ENCODE data around the gene AKAP13. TPM values are rescaled to one million over a fixed set of nuclear protein-coding genes. Genes with fewer than 3 reads are reported as not detected.

The AKAP13 gene
- total and polyA plus RNA-seq, 2 of the 13 experiments (the other 11 are each of a cell fraction or from before 2014, with no cell fraction given) = 6.7 to 27.1 TPM

DNA sequence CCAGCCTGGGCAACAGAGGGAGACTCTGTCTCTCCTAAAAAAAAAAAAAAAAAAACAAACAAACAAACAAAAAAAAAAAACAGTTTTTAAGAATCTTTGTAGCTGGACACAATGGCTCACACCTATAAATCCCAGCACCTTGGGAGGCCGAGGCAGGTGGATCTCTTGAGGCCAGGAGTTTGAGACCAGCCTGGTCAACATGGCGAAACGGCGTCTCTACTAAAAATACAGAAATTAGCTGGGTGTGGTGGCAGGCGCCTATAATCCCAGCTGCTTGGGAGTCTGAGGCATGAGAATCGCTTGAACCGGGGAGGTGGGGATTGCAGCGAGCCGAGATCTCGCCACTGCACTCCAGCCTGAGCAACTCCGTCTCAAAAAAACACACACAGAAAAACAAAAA lies 361.3 kb downstream of the AKAP13 start (continued):
- TF ChIP-seq, protein P1, sequence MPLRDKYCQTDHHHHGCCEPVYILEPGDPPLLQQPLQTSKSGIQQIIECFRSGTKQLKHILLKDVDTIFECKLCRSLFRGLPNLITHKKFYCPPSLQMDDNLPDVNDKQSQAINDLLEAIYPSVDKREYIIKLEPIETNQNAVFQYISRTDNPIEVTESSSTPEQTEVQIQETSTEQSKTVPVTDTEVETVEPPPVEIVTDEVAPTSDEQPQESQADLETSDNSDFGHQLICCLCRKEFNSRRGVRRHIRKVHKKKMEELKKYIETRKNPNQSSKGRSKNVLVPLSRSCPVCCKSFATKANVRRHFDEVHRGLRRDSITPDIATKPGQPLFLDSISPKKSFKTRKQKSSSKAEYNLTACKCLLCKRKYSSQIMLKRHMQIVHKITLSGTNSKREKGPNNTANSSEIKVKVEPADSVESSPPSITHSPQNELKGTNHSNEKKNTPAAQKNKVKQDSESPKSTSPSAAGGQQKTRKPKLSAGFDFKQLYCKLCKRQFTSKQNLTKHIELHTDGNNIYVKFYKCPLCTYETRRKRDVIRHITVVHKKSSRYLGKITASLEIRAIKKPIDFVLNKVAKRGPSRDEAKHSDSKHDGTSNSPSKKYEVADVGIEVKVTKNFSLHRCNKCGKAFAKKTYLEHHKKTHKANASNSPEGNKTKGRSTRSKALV (CRISPR knock-in tag; IDR thresholded peaks at IDR 0.05) = no peak

- BruUV-seq (replicated peaks) = no TSS peak
- in situ Hi-C loops (cut with HindIII; ENCODE audit: extremely low pct_ligation_motif_present, low pct_unique_long_range_greater_than_20kb) (no loop called here), intact Hi-C loops (cut with micrococcal nuclease; ENCODE audit: unreplicated experiment) (no loop called here)
- H3K36me3 ChIP-seq (replicated peaks in 1 of 2; ENCODE audit: control insufficient read depth in 1 of 2, insufficient read depth in 2 of 2, low read length in 2 of 2) = peaks cover 15 to 52% of the 10 kb centered on the region in 2 experiments
- no peaks in the 10 kb centered on the region for H3K27me3 ChIP-seq (ENCODE audit: control insufficient read depth in 1 of 2, insufficient read depth in 2 of 2, low read length in 2 of 2)
- H2AFZ ChIP-seq (ENCODE audit: low read length) = no peak overlapping the region
- H3K27ac ChIP-seq (ENCODE audit: extremely low read length, insufficient read depth, low read length) = no peak overlapping the region
- no peak overlapping the region for H3K4me3 ChIP-seq (replicated peaks in 1 of 3; ENCODE audit: insufficient read depth in 1 of 3, low read depth in 2 of 3, low read length in 3 of 3)
- POLR2A ChIA-PET = no interaction called here
- H4K20me1 ChIP-seq (ENCODE audit: insufficient read depth, low read length) = no peaks in the 10 kb centered on the region; the same call in 1 of the 2 replicates
- H3K4me2 ChIP-seq (ENCODE audit: low read depth, low read length) = no peak overlapping the region
- H3K9me3 ChIP-seq (ENCODE audit: low read length) = no peaks in the 10 kb centered on the region
- 94% methylated on average over 5 of the region's 8 CpGs for WGBS (ENCODE audit: low lambda C conversion rate)
- FAIRE-seq (no peak), ATAC-seq (no peak), DNase-seq (ENCODE audit: low spot score) (no peak)
- no peak overlapping the region for H3K9ac ChIP-seq (ENCODE audit: insufficient read depth, low read depth, low read length)
- H3K4me1 ChIP-seq (ENCODE audit: insufficient read depth, low read length) = no peaks in the 10 kb centered on the region
- CTCF ChIA-PET (ENCODE audit: low intra/inter-chr PET ratio, low total read pairs) = no interaction called here
- H3K79me2 ChIP-seq (ENCODE audit: insufficient read depth, low read length) = no peaks in the 10 kb centered on the region
- TF ChIP-seq RBAK (CRISPR knock-in tag; IDR thresholded peaks at IDR 0.05) (no peak), ZBTB20 (CRISPR knock-in tag; IDR thresholded peaks at IDR 0.05; ENCODE audit: borderline replicate concordance, low read depth) (no peak), ZNF713 (CRISPR knock-in tag; IDR thresholded peaks at IDR 0.05) (no peak), ZSCAN29 (CRISPR knock-in tag; conservative IDR thresholded peaks at IDR 0.05) (no peak), ZFP1 (CRISPR knock-in tag; IDR thresholded peaks at IDR 0.05) (no peak), HMG20A (CRISPR knock-in tag; IDR thresholded peaks at IDR 0.05; ENCODE audit: borderline replicate concordance) (no peak), RERE (CRISPR knock-in tag; IDR thresholded peaks at IDR 0.05; ENCODE audit: low read depth) (no peak), ZNF343 (CRISPR knock-in tag; IDR thresholded peaks at IDR 0.05) (no peak)
- TF ChIP-seq, protein P2, sequence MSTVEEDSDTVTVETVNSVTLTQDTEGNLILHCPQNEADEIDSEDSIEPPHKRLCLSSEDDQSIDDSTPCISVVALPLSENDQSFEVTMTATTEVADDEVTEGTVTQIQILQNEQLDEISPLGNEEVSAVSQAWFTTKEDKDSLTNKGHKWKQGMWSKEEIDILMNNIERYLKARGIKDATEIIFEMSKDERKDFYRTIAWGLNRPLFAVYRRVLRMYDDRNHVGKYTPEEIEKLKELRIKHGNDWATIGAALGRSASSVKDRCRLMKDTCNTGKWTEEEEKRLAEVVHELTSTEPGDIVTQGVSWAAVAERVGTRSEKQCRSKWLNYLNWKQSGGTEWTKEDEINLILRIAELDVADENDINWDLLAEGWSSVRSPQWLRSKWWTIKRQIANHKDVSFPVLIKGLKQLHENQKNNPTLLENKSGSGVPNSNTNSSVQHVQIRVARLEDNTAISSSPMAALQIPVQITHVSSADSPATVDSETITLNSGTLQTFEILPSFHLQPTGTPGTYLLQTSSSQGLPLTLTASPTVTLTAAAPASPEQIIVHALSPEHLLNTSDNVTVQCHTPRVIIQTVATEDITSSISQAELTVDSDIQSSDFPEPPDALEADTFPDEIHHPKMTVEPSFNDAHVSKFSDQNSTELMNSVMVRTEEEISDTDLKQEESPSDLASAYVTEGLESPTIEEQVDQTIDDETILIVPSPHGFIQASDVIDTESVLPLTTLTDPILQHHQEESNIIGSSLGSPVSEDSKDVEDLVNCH (CRISPR knock-in tag; IDR thresholded peaks at IDR 0.05) = no peak
- TF ChIP-seq, protein P3, sequence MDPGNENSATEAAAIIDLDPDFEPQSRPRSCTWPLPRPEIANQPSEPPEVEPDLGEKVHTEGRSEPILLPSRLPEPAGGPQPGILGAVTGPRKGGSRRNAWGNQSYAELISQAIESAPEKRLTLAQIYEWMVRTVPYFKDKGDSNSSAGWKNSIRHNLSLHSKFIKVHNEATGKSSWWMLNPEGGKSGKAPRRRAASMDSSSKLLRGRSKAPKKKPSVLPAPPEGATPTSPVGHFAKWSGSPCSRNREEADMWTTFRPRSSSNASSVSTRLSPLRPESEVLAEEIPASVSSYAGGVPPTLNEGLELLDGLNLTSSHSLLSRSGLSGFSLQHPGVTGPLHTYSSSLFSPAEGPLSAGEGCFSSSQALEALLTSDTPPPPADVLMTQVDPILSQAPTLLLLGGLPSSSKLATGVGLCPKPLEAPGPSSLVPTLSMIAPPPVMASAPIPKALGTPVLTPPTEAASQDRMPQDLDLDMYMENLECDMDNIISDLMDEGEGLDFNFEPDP (CRISPR knock-in tag; conservative IDR thresholded peaks at IDR 0.05) = no peak
Measured at GRCh38 chr15:85742186-85742821, 361.9 kb downstream of the AKAP13 start.
